Jurkat, Clone E6-1 (cell line): Measurements from ENCODE around the gene CNTD1.

ENCODE experiments used
- DNase-seq: peaks from one replicate; pipeline ENCODE4 v3.0.0-alpha.2; 2011; ENCODE audit warnings: low read depth, low spot score
- H3K4me3 ChIP-seq: 2 replicates; pipeline ENCODE4 v1.5.1; 2011; ENCODE audit warnings: mild to moderate bottlenecking, low read length, control low read depth, moderate library complexity

CNTD1 gene

GRCh38 chr17:42778570-42778969 is 20.1 kb upstream of the CNTD1 start:
- no peak for DNase-seq
- no peak overlapping the region for H3K4me3 ChIP-seq

- no peak for DNase-seq
- H3K4me3 ChIP-seq: no peak overlapping the region
Observed at GRCh38 chr17:42779304-42779935, 19.2 kb upstream of the CNTD1 start.

- no peak within 1 kb of the TSS for H3K4me3 ChIP-seq
- DNase-seq: no peak
Observed at GRCh38 chr17:42779936-42780850, 18.5 kb upstream of the CNTD1 start, which contains the start of gene WNK4. WNK4 (plus strand) TSS chr17:42780610; CDS start chr17:42780699, 89 bp downstream.

GRCh38 chr17:42780851-42781638 is 17.6 kb upstream of the CNTD1 start:
- no peak for DNase-seq
- H3K4me3 ChIP-seq: no peak overlapping the region

GRCh38 chr17:42781639-42782165 is 17.0 kb upstream of the CNTD1 start:
- H3K4me3 ChIP-seq: no peak overlapping the region
- DNase-seq: no peak

GRCh38 chr17:42782166-42783061 is 16.2 kb upstream of the CNTD1 start:
- no peak for DNase-seq
- no peak overlapping the region for H3K4me3 ChIP-seq

- no peak overlapping the region for H3K4me3 ChIP-seq
Observed at GRCh38 chr17:42783062-42783790, 15.4 kb upstream of the CNTD1 start.

GRCh38 chr17:42783791-42784138 is 14.9 kb upstream of the CNTD1 start:
- DNase-seq: no peak

More at GRCh38 chr17:42783062-42783790, 15.4 kb upstream of the CNTD1 start:
- no peak for DNase-seq

GRCh38 chr17:42784409-42784808 is 14.3 kb upstream of the CNTD1 start:
- no peak for DNase-seq
- H3K4me3 ChIP-seq: no peak overlapping the region

More at GRCh38 chr17:42783791-42784138, 14.9 kb upstream of the CNTD1 start:
- H3K4me3 ChIP-seq: no peak overlapping the region

GRCh38 chr17:42784811-42785592 is 13.7 kb upstream of the CNTD1 start:
- H3K4me3 ChIP-seq: no peak overlapping the region
- DNase-seq: no peak

GRCh38 chr17:42787266-42787665 is 11.4 kb upstream of the CNTD1 start:
- DNase-seq: no peak
- no peak overlapping the region for H3K4me3 ChIP-seq

GRCh38 chr17:42791948-42792347 is 6.7 kb upstream of the CNTD1 start:
- no peak overlapping the region for H3K4me3 ChIP-seq
- no peak for DNase-seq

- H3K4me3 ChIP-seq: no peak overlapping the region
Observed at GRCh38 chr17:42792545-42792944, 6.1 kb upstream of the CNTD1 start.

GRCh38 chr17:42795061-42795460 is 3.6 kb upstream of the CNTD1 start:
- H3K4me3 ChIP-seq: no peak overlapping the region
- DNase-seq: no peak

More at GRCh38 chr17:42792545-42792944, 6.1 kb upstream of the CNTD1 start:
- DNase-seq: no peak

GRCh38 chr17:42795465-42795864 is 3.2 kb upstream of the CNTD1 start:
- no peak overlapping the region for H3K4me3 ChIP-seq
- DNase-seq: no peak

GRCh38 chr17:42796066-42796758 is 2.4 kb upstream of the CNTD1 start:
- H3K4me3 ChIP-seq: no peak overlapping the region
- DNase-seq: no peak
